Measurements from ENCODE around the gene KLHDC4. TPM values are rescaled to one million over a fixed set of nuclear protein-coding genes. Genes with fewer than 3 reads are reported as not detected.

KLHDC4 gene
- total and polyA plus RNA-seq, 7 donors = 12.7 to 71.0 (median 25.5) TPM

GRCh38 chr16:87802670-87803069 lies 36.9 kb upstream of the KLHDC4 start:
- H3K36me3 ChIP-seq = no peaks in the 10 kb centered on the region
- intact Hi-C loops (cut with DNase I) = no loop called here
- H3K9me3 ChIP-seq = no peaks in the 10 kb centered on the region
- no peaks in the 10 kb centered on the region for H3K27me3 ChIP-seq
- no peak overlapping the region for H3K4me3 ChIP-seq
- TF ChIP-seq POLR2A (IDR thresholded peaks at IDR 0.05) (no peak), CTCF (IDR thresholded peaks at IDR 0.05) (no peak), POLR2AphosphoS5 (IDR thresholded peaks at IDR 0.05) (no peak), EP300 (IDR thresholded peaks at IDR 0.05) (no peak)
- 60 to 91% methylated on average over 8 of the region's 8 CpGs for WGBS, 2 donors
- H3K27ac ChIP-seq = no peak overlapping the region
- no peak for DNase-seq
- peaks cover 0 to 16% (median 15%) of the 10 kb centered on the region in 4 donors for H3K4me1 ChIP-seq

GRCh38 chr16:87801679-87802259 lies 36.0 kb upstream of the KLHDC4 start:
- Histone ChIP-seq H3K27ac (no peak overlapping the region), H3K4me1 (peaks cover 0 to 10% (median 9%) of the 10 kb centered on the region in 4 donors), H3K4me3 (no peak overlapping the region), H3K27me3 (no peaks in the 10 kb centered on the region), H3K36me3 (no peaks in the 10 kb centered on the region), H3K9me3 (no peaks in the 10 kb centered on the region)
- 75 to 90% methylated on average over 16 of the region's 16 CpGs for WGBS, 2 donors
- no peak for DNase-seq
- no peak for TF ChIP-seq EP300 (IDR thresholded peaks at IDR 0.05)
- no peak for TF ChIP-seq CTCF (IDR thresholded peaks at IDR 0.05)
- no peak for TF ChIP-seq POLR2A (IDR thresholded peaks at IDR 0.05)
- TF ChIP-seq POLR2AphosphoS5 (IDR thresholded peaks at IDR 0.05) = no peak
- intact Hi-C loops (cut with DNase I) = no loop called here

GRCh38 chr16:87800497-87800896 lies 34.7 kb upstream of the KLHDC4 start:
- Histone ChIP-seq H3K36me3 (no peaks in the 10 kb centered on the region), H3K4me3 (no peak overlapping the region), H3K9me3 (no peaks in the 10 kb centered on the region), H3K27me3 (no peaks in the 10 kb centered on the region), H3K4me1 (no peaks in the 10 kb centered on the region), H3K27ac (no peak overlapping the region)
- TF ChIP-seq POLR2A (IDR thresholded peaks at IDR 0.05) (no peak), EP300 (IDR thresholded peaks at IDR 0.05) (no peak), CTCF (IDR thresholded peaks at IDR 0.05) (no peak), POLR2AphosphoS5 (IDR thresholded peaks at IDR 0.05) (no peak)
- WGBS, 2 donors = 85 to 86% methylated on average over 6 of the region's 6 CpGs
- intact Hi-C loops (cut with DNase I) = no loop called here
- DNase-seq = no peak

- H3K4me3 ChIP-seq = no peak overlapping the region
- 89 to 90% methylated on average over 12 of the region's 12 CpGs for WGBS, 2 donors
- H3K36me3 ChIP-seq = no peaks in the 10 kb centered on the region
- intact Hi-C loops (cut with DNase I) = no loop called here
- H3K4me1 ChIP-seq = peaks cover 0 to 12% (median 6%) of the 10 kb centered on the region in 4 donors
- no peaks in the 10 kb centered on the region for H3K27me3 ChIP-seq
- H3K9me3 ChIP-seq = no peaks in the 10 kb centered on the region
- TF ChIP-seq EP300 (IDR thresholded peaks at IDR 0.05) (no peak), POLR2A (IDR thresholded peaks at IDR 0.05) (no peak), POLR2AphosphoS5 (IDR thresholded peaks at IDR 0.05) (no peak), CTCF (IDR thresholded peaks at IDR 0.05) (no peak)
- DNase-seq = no peak
- no peak overlapping the region for H3K27ac ChIP-seq
Observed at GRCh38 chr16:87795336-87795735, 29.6 kb upstream of the KLHDC4 start.
